Glutamatergic neuron (in vitro differentiated cells): ENCODE measurements around the gene SLC25A26. TPM values are rescaled to one million over a fixed set of nuclear protein-coding genes. Genes with fewer than 3 reads are reported as not detected.

Source experiments
- DNase-seq: peaks from one replicate; pipeline ENCODE4 v3.0.0; 2022
- H3K27ac Mint-ChIP-seq: one replicate; pipeline ENCODE4 v1.8.0; 2020; ENCODE audit warnings: mild to moderate bottlenecking, mixed read lengths, inconsistent platforms; ENCODE audit not compliant: unreplicated experiment
- H3K27me3 Mint-ChIP-seq: one replicate; pipeline ENCODE4 v1.8.0; 2020; ENCODE audit warnings: mild to moderate bottlenecking, moderate library complexity, mixed read lengths, inconsistent platforms; ENCODE audit not compliant: unreplicated experiment
- H3K36me3 Mint-ChIP-seq: one replicate; pipeline ENCODE4 v1.8.0; 2020; ENCODE audit warnings: mild to moderate bottlenecking, mixed read lengths, inconsistent platforms; ENCODE audit not compliant: unreplicated experiment
- H3K4me1 Mint-ChIP-seq: one replicate; pipeline ENCODE4 v1.8.0; 2020; ENCODE audit warnings: mild to moderate bottlenecking, low read depth, mixed read lengths, inconsistent platforms; ENCODE audit not compliant: unreplicated experiment
- H3K4me3 Mint-ChIP-seq: one replicate; pipeline ENCODE4 v1.8.0; 2020; ENCODE audit warnings: mild to moderate bottlenecking, mixed read lengths, inconsistent platforms; ENCODE audit not compliant: unreplicated experiment
- H3K9me3 Mint-ChIP-seq: one replicate; pipeline ENCODE4 v1.8.0; 2020; ENCODE audit warnings: mild to moderate bottlenecking, moderate library complexity, mixed read lengths, inconsistent platforms; ENCODE audit not compliant: unreplicated experiment
- total RNA-seq: library from RNA; stranded (reverse); fragmentation: NEBNext Ultra II Directional; extraction: Animal tissue kit (Norgen Biotek cat#: 25700); gene quantifications from one replicate; pipeline ENCODE4 v1.2.1, GENCODE V29; 2021; ENCODE audit not compliant: unreplicated experiment
- TF ChIP-seq, protein P1 (sequence below): fragments of 200-600 bp; sonication (generic); IDR thresholded peaks from one replicate; pipeline ENCODE4 v1.5.0; 2021; ENCODE audit not compliant: partially characterized antibody, unreplicated experiment

The SLC25A26 gene
- total RNA-seq, 1 donor from 2014 or later: 12.7 TPM

DNA sequence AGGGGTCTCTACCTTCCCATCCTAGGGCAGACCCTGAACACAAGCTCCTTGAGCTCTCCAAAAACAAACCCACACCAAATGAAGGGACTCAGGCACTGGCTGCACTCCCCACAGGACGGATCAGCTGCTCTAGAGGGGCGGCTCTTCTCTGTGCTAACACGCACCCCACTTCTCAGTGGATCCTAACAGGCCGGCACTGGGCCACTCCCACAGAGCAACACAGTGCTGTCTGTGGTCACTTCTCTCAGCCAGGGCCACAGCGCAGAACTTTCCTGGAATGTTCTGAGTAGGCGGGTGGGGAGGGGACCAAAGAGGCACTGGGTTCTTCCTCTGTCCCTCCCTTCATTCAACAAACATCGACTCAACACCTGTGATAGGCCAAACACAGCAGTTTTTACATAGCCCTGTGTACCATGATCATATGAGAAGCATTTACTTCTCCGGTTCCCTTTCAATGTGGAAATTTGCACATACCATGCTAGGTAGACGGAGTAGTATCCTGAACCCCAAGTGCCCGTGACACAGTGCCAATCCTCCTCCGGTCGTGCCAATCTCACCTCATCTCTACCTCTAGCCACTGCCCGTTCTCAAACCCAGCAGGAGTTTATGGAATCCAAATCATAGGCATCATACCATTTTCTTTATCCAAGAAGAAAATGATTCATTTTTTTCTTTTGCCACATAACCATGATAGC lies 181.9 kb downstream of the SLC25A26 start:
- no peaks in the 10 kb centered on the region for H3K36me3 Mint-ChIP-seq
- peaks cover 38% of the 10 kb centered on the region for H3K4me1 Mint-ChIP-seq
- peaks cover 15% of the 10 kb centered on the region for H3K27me3 Mint-ChIP-seq
- peak overlapping the region; percentile 35 for H3K27ac Mint-ChIP-seq
- H3K4me3 Mint-ChIP-seq: no peak overlapping the region
- H3K9me3 Mint-ChIP-seq: peaks cover 19% of the 10 kb centered on the region
- no peak for DNase-seq
- TF ChIP-seq, protein P1, sequence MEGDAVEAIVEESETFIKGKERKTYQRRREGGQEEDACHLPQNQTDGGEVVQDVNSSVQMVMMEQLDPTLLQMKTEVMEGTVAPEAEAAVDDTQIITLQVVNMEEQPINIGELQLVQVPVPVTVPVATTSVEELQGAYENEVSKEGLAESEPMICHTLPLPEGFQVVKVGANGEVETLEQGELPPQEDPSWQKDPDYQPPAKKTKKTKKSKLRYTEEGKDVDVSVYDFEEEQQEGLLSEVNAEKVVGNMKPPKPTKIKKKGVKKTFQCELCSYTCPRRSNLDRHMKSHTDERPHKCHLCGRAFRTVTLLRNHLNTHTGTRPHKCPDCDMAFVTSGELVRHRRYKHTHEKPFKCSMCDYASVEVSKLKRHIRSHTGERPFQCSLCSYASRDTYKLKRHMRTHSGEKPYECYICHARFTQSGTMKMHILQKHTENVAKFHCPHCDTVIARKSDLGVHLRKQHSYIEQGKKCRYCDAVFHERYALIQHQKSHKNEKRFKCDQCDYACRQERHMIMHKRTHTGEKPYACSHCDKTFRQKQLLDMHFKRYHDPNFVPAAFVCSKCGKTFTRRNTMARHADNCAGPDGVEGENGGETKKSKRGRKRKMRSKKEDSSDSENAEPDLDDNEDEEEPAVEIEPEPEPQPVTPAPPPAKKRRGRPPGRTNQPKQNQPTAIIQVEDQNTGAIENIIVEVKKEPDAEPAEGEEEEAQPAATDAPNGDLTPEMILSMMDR: no peak

- H3K9me3 Mint-ChIP-seq: peaks cover 17% of the 10 kb centered on the region
- H3K36me3 Mint-ChIP-seq: no peaks in the 10 kb centered on the region
- no peak overlapping the region for H3K27ac Mint-ChIP-seq
- no peak overlapping the region for H3K4me3 Mint-ChIP-seq
- TF ChIP-seq, protein P1: no peak
- H3K4me1 Mint-ChIP-seq: peaks cover 34% of the 10 kb centered on the region
- DNase-seq: no peak
- H3K27me3 Mint-ChIP-seq: peaks cover 12% of the 10 kb centered on the region
These were observed 182.7 kb downstream of the SLC25A26 start for GRCh38 chr3:66403323-66403990.

GRCh38 chr3:66404197-66404596 lies 183.4 kb downstream of the SLC25A26 start:
- DNase-seq: no peak
- Mint-ChIP-seq H3K36me3 (no peaks in the 10 kb centered on the region), H3K4me1 (peaks cover 35% of the 10 kb centered on the region), H3K9me3 (peaks cover 12% of the 10 kb centered on the region), H3K27me3 (peaks cover 9% of the 10 kb centered on the region), H3K27ac (no peak overlapping the region), H3K4me3 (no peak overlapping the region)
- TF ChIP-seq, protein P1: no peak

- no peaks in the 10 kb centered on the region for H3K36me3 Mint-ChIP-seq
These were observed 184.3 kb downstream of the SLC25A26 start for GRCh38 chr3:66404903-66405700.

More at GRCh38 chr3:66404903-66405700, 184.3 kb downstream of the SLC25A26 start:
- TF ChIP-seq, protein P1: no peak
- DNase-seq: no peak
- Mint-ChIP-seq H3K4me1 (peaks cover 33% of the 10 kb centered on the region), H3K27ac (peak overlapping the region; percentile 64), H3K4me3 (no peak overlapping the region), H3K9me3 (peaks cover 12% of the 10 kb centered on the region), H3K27me3 (peaks cover 10% of the 10 kb centered on the region)
